Loucy (cell line): ENCODE measurements around the gene NRIP1.

Experiments
- H2AFZ ChIP-seq: fragments of 200-600 bp; sonication (generic); 2 replicates; pipeline ENCODE4 v1.6.0; 2016; ENCODE audit warnings: antibody characterized with exemption, mild to moderate bottlenecking, low read length, moderate library complexity
- H3F3A ChIP-seq: fragments of 200-600 bp; 2 replicates; pipeline ENCODE4 v1.6.0; 2016; ENCODE audit warnings: antibody characterized with exemption, low read depth, mild to moderate bottlenecking
- H3K27me3 ChIP-seq: fragments of 200-600 bp; sonication (generic); 2 replicates; pipeline ENCODE4 v1.6.1; 2014; ENCODE audit warnings: low read length, mild to moderate bottlenecking; ENCODE audit not compliant: insufficient read depth, poor library complexity, severe bottlenecking
- H3K36me3 ChIP-seq: fragments of 200-600 bp; sonication (generic); 2 replicates; pipeline ENCODE4 v1.6.1; 2016; ENCODE audit warnings: low read length; ENCODE audit not compliant: insufficient read depth
- H3K4me1 ChIP-seq: fragments of 200-600 bp; sonication (generic); 2 replicates; pipeline ENCODE4 v1.5.1; 2014; ENCODE audit warnings: low read length, mild to moderate bottlenecking; ENCODE audit not compliant: insufficient read depth, poor library complexity, severe bottlenecking
- H3K4me2 ChIP-seq: fragments of 200-600 bp; sonication (generic); 2 replicates; pipeline ENCODE4 v1.6.0; 2014; ENCODE audit warnings: antibody characterized with exemption, low read length, low read depth, mild to moderate bottlenecking; ENCODE audit not compliant: poor library complexity, severe bottlenecking
- H3K4me3 ChIP-seq: fragments of 200-600 bp; sonication (generic); 2 replicates; pipeline ENCODE4 v1.5.1; 2014; ENCODE audit warnings: low read length, mild to moderate bottlenecking, mixed read lengths; ENCODE audit not compliant: poor library complexity, severe bottlenecking
- H3K79me2 ChIP-seq: fragments of 200-600 bp; sonication (generic); 2 replicates; pipeline ENCODE4 v1.6.1; 2014; ENCODE audit warnings: low read length; ENCODE audit not compliant: insufficient read depth
- H3K9ac ChIP-seq: fragments of 200-600 bp; sonication (generic); 2 replicates; pipeline ENCODE4 v1.6.0; 2014; ENCODE audit warnings: mild to moderate bottlenecking, low read depth, low read length, moderate library complexity; ENCODE audit not compliant: poor library complexity, severe bottlenecking
- H3K9me2 ChIP-seq: fragments of 200-600 bp; sonication (generic); replicated peaks from 2 replicates; pipeline ENCODE4 v1.6.1; 2016; ENCODE audit warnings: low read depth, low read length, mixed read lengths
- H3K9me3 ChIP-seq: fragments of 200-600 bp; sonication (generic); 2 replicates; pipeline ENCODE4 v1.6.1; 2014; ENCODE audit warnings: mild to moderate bottlenecking, antibody characterized with exemption, low read length, low read depth; ENCODE audit not compliant: insufficient read depth
- H4K20me1 ChIP-seq: fragments of 200-600 bp; sonication (generic); 2 replicates; pipeline ENCODE4 v1.6.0; 2014; ENCODE audit warnings: antibody characterized with exemption, low read length, mild to moderate bottlenecking; ENCODE audit not compliant: insufficient read depth, poor library complexity, severe bottlenecking
- EZH2phosphoT487 ChIP-seq: fragments of 200-600 bp; IDR thresholded peaks from 2 replicates; pipeline ENCODE4 v1.6.1; 2018; ENCODE audit warnings: antibody characterized with exemption, mild to moderate bottlenecking, moderate library complexity, borderline replicate concordance
- TF ChIP-seq, protein P1 (sequence below): fragments of 200-600 bp; sonication (generic); conservative IDR thresholded peaks from 2 replicates; pipeline ENCODE4 v1.5.1; 2014; ENCODE audit warnings: mild to moderate bottlenecking, antibody characterized with exemption, low read length

NRIP1 gene

DNA sequence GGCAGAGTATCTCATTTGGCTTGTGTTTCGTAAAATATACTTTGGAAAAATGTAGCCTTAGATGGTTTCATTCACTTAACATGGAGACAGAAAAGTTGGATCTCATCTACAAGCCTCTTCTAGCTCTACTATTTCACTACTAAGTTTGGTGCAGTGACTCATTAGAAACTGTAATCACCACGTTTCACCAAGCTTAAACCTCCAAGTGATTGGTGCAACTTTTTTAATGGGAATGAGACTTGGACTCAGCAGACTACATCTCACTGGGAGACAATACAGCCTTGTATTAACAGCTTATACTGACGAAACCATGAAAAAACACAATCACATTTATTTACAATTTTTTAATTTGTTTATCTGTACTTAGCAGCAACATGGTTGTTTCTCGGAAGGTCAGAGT lies 29.9 kb upstream of the NRIP1 start:
- H3K9me2 ChIP-seq: no peaks in the 10 kb centered on the region
- H3K27me3 ChIP-seq: no peaks in the 10 kb centered on the region
- TF ChIP-seq EZH2phosphoT487: no peak
- TF ChIP-seq, protein P1, sequence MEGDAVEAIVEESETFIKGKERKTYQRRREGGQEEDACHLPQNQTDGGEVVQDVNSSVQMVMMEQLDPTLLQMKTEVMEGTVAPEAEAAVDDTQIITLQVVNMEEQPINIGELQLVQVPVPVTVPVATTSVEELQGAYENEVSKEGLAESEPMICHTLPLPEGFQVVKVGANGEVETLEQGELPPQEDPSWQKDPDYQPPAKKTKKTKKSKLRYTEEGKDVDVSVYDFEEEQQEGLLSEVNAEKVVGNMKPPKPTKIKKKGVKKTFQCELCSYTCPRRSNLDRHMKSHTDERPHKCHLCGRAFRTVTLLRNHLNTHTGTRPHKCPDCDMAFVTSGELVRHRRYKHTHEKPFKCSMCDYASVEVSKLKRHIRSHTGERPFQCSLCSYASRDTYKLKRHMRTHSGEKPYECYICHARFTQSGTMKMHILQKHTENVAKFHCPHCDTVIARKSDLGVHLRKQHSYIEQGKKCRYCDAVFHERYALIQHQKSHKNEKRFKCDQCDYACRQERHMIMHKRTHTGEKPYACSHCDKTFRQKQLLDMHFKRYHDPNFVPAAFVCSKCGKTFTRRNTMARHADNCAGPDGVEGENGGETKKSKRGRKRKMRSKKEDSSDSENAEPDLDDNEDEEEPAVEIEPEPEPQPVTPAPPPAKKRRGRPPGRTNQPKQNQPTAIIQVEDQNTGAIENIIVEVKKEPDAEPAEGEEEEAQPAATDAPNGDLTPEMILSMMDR: no peak
- H3K9me3 ChIP-seq: no peaks in the 10 kb centered on the region
- H3K36me3 ChIP-seq: no peaks in the 10 kb centered on the region
- no peak overlapping the region for H3K4me3 ChIP-seq
- H3K4me1 ChIP-seq: peaks cover 6% of the 10 kb centered on the region
- no peak overlapping the region for H3K9ac ChIP-seq
- H3K79me2 ChIP-seq: no peaks in the 10 kb centered on the region
- H3K4me2 ChIP-seq: no peak overlapping the region
- H3F3A ChIP-seq: no peaks in the 10 kb centered on the region
- H2AFZ ChIP-seq: no peak overlapping the region
- no peaks in the 10 kb centered on the region for H4K20me1 ChIP-seq

- no peaks in the 10 kb centered on the region for H4K20me1 ChIP-seq
- H3K4me1 ChIP-seq: peaks cover 6% of the 10 kb centered on the region
- H3K9ac ChIP-seq: no peak overlapping the region
- H3K9me2 ChIP-seq: no peaks in the 10 kb centered on the region
- H2AFZ ChIP-seq: no peak overlapping the region
- H3K4me3 ChIP-seq: no peak overlapping the region
- H3F3A ChIP-seq: no peaks in the 10 kb centered on the region
- H3K4me2 ChIP-seq: no peak overlapping the region
- no peaks in the 10 kb centered on the region for H3K36me3 ChIP-seq
- H3K9me3 ChIP-seq: no peaks in the 10 kb centered on the region
- H3K27me3 ChIP-seq: no peaks in the 10 kb centered on the region
- no peaks in the 10 kb centered on the region for H3K79me2 ChIP-seq
- TF ChIP-seq, protein P1: no peak
- no peak for TF ChIP-seq EZH2phosphoT487
Measured at GRCh38 chr21:15093216-15093615, 28.4 kb upstream of the NRIP1 start.

GRCh38 chr21:15092745-15093144 lies 27.9 kb upstream of the NRIP1 start:
- Histone ChIP-seq H3K4me1 (peaks cover 6% of the 10 kb centered on the region), H3K9ac (no peak overlapping the region), H3K9me2 (no peaks in the 10 kb centered on the region), H2AFZ (no peak overlapping the region), H3K36me3 (no peaks in the 10 kb centered on the region), H3K4me3 (no peak overlapping the region), H3K4me2 (no peak overlapping the region), H3K9me3 (no peaks in the 10 kb centered on the region), H3K79me2 (no peaks in the 10 kb centered on the region), H3K27me3 (no peaks in the 10 kb centered on the region), H3F3A (no peaks in the 10 kb centered on the region), H4K20me1 (no peaks in the 10 kb centered on the region)
- no peak for TF ChIP-seq EZH2phosphoT487
- TF ChIP-seq, protein P1: no peak
